SK-N-MC (cell line): ENCODE results near the gene RGL2.

Experiments used
- DNase-seq: peaks from one replicate; pipeline ENCODE4 v3.0.0-alpha.2; 2011; ENCODE audit warnings: low read depth, low spot score
- H3K27ac ChIP-seq: fragments of 200-600 bp; sonication (generic); 2 replicates; pipeline ENCODE4 v1.5.1; 2016; ENCODE audit warnings: mixed run types
- H3K36me3 ChIP-seq: fragments of 200-600 bp; sonication (generic); 2 replicates; pipeline ENCODE4 v1.6.1; 2017; ENCODE audit warnings: antibody characterized with exemption, low read length, mixed read lengths; ENCODE audit not compliant: insufficient read depth
- H3K4me3 ChIP-seq: fragments of 200-600 bp; sonication (generic); 2 replicates; pipeline ENCODE4 v1.5.1; 2016
- H3K9ac ChIP-seq: fragments of 200-600 bp; sonication (generic); 2 replicates; pipeline ENCODE4 v1.8.0; 2017; ENCODE audit warnings: mixed run types, mixed read lengths; ENCODE audit not compliant: insufficient read length
- H3K9me3 ChIP-seq: fragments of 200-600 bp; sonication (generic); 2 replicates; pipeline ENCODE4 v1.6.1; 2017; ENCODE audit warnings: low read depth, mild to moderate bottlenecking, antibody characterized with exemption, low read length, moderate library complexity, mixed read lengths
- EZH2 ChIP-seq: fragments of 200-600 bp; sonication (generic); IDR thresholded peaks from one replicate; pipeline ENCODE4 v1.6.1; 2017; ENCODE audit warnings: antibody characterized with exemption
- FOXP2 ChIP-seq: optimal IDR thresholded peaks from 2 replicates; pipeline ENCODE3; 2011; ENCODE audit warnings: mild to moderate bottlenecking, moderate library complexity; ENCODE audit not compliant: insufficient read depth; ENCODE audit errors: extremely low read length, control extremely low read depth
- POLR2AphosphoS5 ChIP-seq: IDR thresholded peaks from 2 replicates; pipeline ENCODE4 v1.6.1; 2012; ENCODE audit warnings: mild to moderate bottlenecking, low read depth, low read length, borderline replicate concordance

RGL2 gene

DNA sequence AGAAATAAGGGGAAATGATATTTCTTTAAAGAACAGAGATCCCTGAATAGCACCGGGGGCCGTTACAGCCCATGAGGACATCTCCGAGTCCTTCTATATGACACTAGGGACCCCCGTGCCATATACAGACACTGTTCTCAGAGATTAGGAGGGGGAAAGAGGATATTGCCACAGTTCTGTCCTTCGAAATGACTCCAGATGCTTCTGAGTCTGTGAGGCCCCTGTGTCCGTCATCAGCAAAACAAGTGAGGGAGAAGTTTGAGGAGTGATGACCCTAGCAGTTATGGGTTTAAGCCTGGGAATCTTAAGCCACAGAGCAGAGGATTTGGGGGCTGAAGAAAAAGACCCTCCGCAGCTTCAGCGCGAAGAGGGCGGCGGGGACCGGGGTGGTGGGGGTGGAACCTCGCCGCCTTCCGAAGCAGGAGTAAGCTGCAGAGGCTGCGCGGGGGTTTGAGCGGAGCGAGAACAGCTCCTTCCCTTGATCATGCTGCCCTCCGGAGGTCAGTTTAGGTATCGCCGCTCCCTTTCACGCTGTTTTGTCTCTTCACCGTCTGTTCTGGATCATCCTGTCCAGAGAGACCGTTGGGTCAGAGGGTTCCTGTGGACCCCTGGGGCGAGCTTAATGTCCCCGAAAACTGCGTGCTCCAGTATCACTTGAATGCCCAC, 50.6 kb downstream of the RGL2 start:
- Histone ChIP-seq H3K9ac (peak overlapping the region; percentile 83), H3K36me3 (peaks cover 5% of the 10 kb centered on the region; the same call in 1 of the 2 replicates), H3K27ac (peak overlapping the region; percentile 93; the same call in 1 of the 2 replicates), H3K9me3 (no peaks in the 10 kb centered on the region), H3K4me3 (peak overlapping the region; percentile 87)
- no peak for TF ChIP-seq POLR2AphosphoS5
- no peak for TF ChIP-seq EZH2
- TF ChIP-seq FOXP2 = no peak
- peak; percentile 39 for DNase-seq

DNA sequence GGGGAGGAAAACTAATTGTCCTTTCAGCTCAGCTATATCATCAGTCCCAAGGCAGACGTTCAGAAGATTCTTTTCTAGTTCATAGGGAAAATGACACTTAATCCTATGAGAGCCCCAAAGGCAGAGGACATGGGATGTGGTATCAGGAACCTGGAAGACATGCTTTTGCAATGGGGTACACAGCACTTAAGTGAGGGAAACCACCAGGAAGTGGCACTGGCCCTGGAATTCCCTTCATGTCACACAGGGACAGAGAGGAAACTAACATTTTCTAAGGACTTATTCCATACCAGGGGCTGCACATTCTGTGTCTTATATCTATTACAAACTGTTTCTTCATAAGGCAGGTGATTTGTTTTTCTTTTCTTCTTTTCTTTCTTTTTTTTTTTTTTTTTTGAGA, 55.3 kb downstream of the RGL2 start:
- Histone ChIP-seq H3K27ac (no peak overlapping the region), H3K9me3 (no peaks in the 10 kb centered on the region), H3K9ac (no peak overlapping the region), H3K36me3 (no peaks in the 10 kb centered on the region), H3K4me3 (no peak overlapping the region)
- no peak for DNase-seq
- TF ChIP-seq FOXP2 (no peak), EZH2 (no peak), POLR2AphosphoS5 (no peak)

GRCh38 chr6:33241968-33242367, 56.8 kb downstream of the RGL2 start:
- Histone ChIP-seq H3K9ac (no peak overlapping the region), H3K9me3 (no peaks in the 10 kb centered on the region), H3K36me3 (no peaks in the 10 kb centered on the region), H3K27ac (no peak overlapping the region), H3K4me3 (no peak overlapping the region)
- no peak for DNase-seq
- TF ChIP-seq FOXP2 (no peak), POLR2AphosphoS5 (no peak), EZH2 (no peak)
